HG02759 (cell line): ENCODE results near the gene THADA.

Experiments
- ATAC-seq: cut with Tn5 transposase; IDR thresholded peaks from one replicate; pipeline ENCODE4 v1.9.1; 2021; ENCODE audit warnings: mild to moderate bottlenecking, moderate library complexity; ENCODE audit not compliant: unreplicated experiment

THADA gene

GRCh38 chr2:43472527-43473194 is 123.2 kb downstream of the THADA start:
- ATAC-seq: no peak

GRCh38 chr2:43469713-43470112 is 126.1 kb downstream of the THADA start:
- no peak for ATAC-seq

GRCh38 chr2:43469094-43469493 is 126.7 kb downstream of the THADA start:
- ATAC-seq: no peak

GRCh38 chr2:43467891-43468290 is 127.9 kb downstream of the THADA start:
- ATAC-seq: no peak

- ATAC-seq: no peak
Measured at GRCh38 chr2:43465234-43465633, 130.6 kb downstream of the THADA start.

- ATAC-seq: no peak
Measured at GRCh38 chr2:43464590-43464989, 131.2 kb downstream of the THADA start.

GRCh38 chr2:43462866-43463641 is 132.8 kb downstream of the THADA start:
- no peak for ATAC-seq

- ATAC-seq: peak; percentile 85
Measured at GRCh38 chr2:43461453-43462073, 134.3 kb downstream of the THADA start.

GRCh38 chr2:43460611-43461365 is 135.1 kb downstream of the THADA start:
- ATAC-seq: no peak

- no peak for ATAC-seq
Measured at GRCh38 chr2:43460174-43460546, 135.7 kb downstream of the THADA start.

GRCh38 chr2:43459446-43460173 is 136.2 kb downstream of the THADA start:
- ATAC-seq: no peak

- no peak for ATAC-seq
Measured at GRCh38 chr2:43458014-43458628, 137.7 kb downstream of the THADA start.

- no peak for ATAC-seq
Measured at GRCh38 chr2:43455731-43456642, 139.9 kb downstream of the THADA start.

GRCh38 chr2:43455296-43455695 is 140.5 kb downstream of the THADA start:
- ATAC-seq: no peak

GRCh38 chr2:43454791-43455190 is 141.0 kb downstream of the THADA start:
- ATAC-seq: no peak

- no peak for ATAC-seq
Measured at GRCh38 chr2:43453179-43454170, 142.4 kb downstream of the THADA start.

- ATAC-seq: no peak
Measured at GRCh38 chr2:43452318-43452731, 143.5 kb downstream of the THADA start.

- no peak for ATAC-seq
Measured at GRCh38 chr2:43450617-43451016, 145.2 kb downstream of the THADA start.
